GM03348 (cell line): Measurements from ENCODE around the gene LIF.
"Not testable (repeated sequence)": the region's sequence is repeated elsewhere in the genome, so short reads cannot be mapped to it uniquely, and the experiment has no call there.

Experiments used
- DNase-seq: peaks from one replicate; pipeline ENCODE4 v3.0.0; 2012; ENCODE audit warnings: low spot score

LIF gene

DNA sequence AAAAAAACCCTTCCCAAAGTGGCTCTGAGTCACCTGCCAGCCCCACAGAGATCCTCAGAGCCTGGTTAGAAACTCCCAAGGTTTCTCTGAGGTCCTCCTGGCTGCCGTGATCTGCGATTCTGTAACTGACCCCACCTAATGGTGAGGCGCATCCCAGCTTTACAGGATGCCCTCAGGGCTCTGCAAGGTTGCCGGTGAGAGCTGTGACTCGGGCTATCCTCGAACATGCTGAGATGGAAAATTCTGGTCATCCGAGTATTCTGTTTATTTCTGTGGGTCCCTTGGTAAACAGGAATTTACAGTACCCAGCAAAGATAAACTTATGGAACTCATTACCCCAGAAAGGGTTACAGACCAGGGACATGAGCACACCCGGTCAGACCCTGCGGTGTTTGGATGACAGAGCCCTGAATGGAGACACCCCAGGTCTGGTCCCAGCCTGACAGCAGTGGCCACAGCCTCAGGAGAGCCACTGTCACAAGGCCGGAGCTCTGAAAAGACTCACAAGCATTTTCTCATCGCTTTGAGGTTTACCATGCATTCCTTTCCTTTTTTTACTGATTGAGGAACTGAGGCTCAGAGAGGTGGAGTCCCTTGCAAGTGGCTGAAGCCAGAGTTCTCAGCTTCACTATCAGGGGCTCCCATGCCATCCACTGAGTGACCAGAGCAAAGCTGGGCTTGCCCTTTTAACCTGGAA is 22.2 kb downstream of the LIF start:
- no peak for DNase-seq

DNA sequence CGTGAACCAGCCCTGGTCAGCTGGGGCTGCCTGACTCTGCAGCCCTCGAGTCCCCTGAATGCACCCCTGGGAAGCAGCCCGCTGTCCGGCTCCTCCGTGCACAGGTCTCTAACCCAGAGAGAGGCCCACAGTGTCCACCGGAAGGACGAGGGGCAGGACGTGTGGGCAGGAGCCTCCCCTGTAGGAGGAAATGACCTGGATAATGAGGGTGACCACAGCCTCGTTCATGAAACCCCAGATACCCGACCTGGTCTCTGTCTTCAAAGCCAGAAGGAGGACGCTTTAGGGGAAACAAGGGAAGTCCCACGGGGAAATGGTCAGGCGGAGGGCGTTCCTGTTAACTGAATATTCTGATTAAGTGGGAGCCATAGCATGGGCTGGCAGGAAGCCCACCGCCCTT is 23.3 kb downstream of the LIF start:
- DNase-seq: no peak

DNA sequence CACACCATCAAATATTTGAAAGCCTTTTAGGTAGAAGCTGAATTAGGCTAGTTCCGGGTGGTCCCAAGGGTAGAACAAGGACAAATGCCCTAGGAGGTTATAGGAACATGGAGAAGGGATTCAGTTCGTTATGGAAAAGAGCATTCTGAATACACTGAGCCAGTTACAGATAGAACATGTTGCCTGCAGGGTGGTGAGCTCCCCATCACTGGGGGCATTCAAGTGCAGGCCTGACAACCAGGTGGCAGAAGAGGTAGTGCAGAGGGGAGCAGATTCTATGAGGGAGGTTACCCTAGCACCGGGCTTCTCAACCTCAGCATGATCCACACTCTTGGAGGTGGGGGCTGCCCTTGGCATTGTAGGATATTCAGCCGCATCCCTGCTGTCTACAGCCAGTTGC is 24.2 kb downstream of the LIF start:
- DNase-seq: no peak

DNA sequence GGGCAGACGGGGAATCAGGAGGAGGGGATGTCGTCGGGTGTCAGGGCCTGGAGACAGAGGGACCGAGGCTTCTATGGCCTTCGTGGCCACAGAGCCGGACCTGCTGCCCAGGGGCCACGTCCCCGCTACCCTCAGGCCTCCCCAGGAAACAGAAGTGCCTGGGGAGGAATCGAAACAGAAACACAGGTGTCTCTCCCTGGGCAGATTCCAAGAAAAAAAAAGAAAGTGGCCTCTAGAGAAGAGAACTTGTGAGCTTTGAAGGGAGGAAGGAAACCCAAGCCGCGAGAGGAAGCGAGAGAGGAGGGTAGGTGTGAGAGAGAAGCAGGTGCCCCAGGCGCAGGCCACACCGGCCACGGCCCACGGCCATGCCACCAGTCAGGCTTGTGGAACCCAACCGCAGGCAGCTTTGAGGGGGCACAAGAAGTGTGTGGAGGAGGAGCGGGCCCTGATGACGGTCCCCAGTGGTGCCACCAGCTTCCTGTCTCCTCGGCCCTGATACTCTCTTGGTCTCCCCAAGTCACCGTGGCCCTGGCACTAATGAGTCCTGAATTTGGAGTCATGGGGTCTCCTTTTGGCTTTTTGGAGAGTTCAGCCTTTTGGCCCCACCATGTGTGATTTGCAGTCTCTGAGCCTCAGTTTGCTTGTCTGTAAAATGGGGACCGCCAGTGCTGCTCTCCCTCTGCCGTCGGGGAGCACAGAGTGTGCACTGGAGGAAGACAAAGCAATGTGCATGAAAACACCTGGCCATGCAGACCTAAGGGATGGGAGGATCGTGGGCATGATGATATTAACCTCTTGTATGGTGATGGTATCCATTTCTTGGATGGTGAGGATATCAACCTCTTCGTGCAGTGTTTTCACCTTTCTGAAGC is 25.2 kb downstream of the LIF start:
- DNase-seq: no peak

DNA sequence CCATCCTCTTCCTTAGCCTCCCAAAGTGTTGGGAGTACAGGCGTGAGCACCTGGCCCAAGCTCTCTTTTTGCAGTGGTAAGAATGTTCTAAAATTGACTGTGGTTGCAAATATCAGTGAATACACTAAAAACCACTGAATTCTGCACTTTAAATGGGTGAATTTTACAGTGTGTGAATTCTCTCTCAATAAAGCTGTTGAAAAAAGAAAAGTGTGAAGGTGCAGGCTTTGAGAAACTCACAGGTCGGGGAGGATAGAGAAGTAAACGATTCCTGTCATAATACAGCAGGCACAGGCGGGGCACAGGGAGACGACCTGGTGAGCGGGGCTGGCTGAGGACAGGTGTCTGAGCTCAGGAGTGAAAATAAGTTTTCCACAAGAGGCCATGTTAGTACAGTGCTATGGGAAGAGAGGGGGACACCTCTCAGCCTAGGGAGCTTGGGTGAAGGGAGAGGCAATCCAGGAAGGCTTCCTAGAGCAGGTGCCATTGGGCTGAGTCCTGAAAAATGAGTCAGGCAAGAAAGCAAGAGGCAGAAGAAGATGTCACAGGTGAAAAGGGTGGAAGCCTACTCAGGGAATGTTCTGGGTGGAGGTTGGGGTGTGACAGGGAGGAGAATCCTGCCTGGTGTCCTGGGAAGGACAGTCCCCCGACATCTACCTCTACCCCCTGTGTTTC is 26.1 kb downstream of the LIF start:
- DNase-seq: no peak

DNA sequence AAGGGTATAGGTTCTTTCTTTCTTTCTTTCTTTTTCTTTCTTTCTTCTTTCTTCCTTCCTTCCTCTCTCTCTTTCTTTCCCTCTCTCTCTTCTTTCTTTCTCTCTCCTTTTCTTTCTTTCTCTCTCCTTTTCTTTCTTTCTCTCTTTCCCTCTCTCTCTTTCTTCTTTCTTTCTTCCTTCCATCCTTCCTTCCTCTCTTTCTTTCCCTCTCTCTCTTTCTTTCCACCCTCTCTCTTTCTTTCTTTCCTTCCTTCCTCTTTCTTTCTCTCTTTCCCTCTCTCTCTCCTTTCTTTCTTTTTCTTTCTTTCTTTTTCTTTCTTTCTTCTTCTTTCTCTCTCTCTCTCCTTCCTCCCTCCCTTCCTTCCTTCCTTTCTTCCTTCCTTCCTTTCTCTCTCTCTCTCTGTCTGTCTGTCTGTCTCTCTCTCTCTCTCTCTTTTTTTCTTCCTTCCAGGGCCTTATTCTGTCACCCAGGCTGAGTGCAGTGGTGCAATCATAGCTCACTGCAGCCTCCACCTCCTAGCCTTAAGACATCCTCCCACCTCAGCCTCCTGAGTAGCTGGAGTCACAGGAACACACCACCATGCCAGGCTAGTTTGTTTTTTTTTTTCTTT is 26.8 kb downstream of the LIF start:
- DNase-seq: no peak

DNA sequence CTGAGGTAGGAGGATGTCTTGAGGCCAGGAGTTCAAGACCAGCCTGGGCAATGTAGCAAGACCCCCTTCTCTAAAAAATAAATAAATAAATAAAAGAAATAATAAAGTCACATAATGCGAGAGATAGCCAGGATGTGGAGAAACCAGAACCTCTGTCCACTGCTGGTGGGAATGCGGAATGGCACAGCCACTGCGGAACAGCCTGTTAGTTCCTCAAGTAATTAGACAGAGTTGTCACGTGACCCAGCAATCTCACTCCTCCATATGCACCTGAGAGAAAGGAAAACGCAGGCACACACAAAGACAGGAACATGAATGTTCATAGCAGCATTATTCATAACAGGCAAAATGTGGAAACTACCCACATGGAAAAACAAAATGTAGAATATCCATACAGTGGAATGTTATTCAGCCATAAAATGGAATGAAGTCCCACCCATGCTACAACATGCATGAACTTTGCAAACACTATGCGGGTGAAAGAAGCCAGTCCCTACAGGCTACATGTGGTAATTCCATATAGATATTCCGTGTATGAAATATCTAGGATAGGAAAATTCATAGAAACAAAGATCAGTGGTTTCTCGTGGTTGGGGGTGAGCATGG is 27.4 kb downstream of the LIF start:
- no peak for DNase-seq

DNA sequence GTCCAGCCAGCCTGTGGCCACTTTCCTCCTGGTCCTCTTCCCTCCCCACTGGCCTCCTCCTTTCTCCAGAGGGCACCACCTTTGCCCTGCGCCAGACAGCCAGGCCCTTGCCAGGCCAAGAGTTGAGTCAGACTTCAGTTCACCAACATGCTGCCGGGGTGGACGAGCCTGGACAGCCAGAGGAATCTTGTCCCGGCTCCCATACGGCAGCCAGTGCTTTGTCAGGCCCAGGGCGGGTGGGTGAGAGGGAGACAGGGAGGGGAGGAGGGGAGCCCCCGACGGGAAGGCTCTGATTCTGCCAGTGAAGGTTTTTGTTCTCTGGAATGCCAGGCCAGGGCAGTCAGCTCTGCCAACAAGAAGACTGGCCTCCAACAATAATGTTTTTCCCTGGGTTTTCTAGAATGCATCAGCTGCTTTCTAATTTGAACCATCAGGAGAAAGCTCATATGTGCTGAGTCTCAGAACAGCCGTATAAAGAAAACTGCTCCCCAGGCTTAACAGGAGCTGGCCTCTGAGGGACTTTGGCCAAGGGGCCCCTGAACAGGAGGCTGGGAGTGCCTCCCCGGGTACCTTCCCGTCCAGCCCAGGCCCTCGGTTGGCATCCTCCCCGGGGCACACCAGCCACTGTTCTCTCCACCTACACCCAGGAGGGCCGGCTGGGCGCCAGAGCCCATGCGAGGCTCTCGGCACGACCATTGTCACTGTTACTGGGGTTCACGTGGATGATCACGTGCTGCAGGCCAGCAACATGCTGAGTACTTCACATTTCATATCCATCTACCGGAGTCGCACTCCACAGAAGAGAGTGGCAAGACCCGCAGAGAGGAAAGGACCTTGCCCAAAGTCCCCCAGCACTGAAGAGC is 28.6 kb downstream of the LIF start:
- DNase-seq: peak; percentile 58

DNA sequence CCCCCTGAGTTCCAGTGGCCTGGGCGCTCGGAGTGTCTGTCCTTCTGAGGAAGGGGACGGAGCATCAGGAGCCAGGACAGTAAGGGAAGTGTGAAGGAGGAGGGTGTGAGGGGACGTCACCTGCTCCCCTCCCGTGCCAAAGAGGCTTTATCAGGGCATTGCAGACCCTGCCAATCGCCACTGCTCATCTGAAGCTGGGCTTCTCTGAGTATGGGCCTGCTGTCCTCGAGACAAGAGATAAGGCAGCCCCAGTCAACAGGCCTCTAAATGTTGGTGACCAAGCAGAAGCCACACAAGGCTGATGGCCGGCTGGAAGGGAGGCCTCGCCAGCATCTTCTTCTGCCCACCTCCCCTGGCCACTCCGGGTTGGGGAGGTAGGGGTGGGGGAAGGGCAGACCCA is 29.8 kb downstream of the LIF start:
- DNase-seq: no peak

DNA sequence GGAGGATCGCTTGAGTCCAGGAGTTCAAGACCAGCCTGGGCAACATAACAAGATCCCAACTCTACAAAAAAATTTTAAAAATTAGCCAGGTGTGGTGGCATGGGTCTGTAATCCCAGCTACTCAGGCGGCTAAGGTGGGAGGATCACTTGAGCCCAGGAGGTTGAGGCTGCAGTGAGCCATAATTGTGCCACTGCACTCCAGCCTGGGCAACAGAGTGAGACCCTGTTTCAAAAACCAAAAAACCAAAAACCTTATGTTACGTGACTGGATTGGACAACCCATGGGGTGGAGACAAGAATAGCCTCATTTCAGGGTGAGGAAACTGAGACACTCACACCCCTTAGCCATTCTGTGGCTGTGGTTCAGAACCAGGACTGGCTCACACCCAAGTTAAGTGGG is 30.3 kb downstream of the LIF start:
- not testable (repeated sequence) for DNase-seq

DNA sequence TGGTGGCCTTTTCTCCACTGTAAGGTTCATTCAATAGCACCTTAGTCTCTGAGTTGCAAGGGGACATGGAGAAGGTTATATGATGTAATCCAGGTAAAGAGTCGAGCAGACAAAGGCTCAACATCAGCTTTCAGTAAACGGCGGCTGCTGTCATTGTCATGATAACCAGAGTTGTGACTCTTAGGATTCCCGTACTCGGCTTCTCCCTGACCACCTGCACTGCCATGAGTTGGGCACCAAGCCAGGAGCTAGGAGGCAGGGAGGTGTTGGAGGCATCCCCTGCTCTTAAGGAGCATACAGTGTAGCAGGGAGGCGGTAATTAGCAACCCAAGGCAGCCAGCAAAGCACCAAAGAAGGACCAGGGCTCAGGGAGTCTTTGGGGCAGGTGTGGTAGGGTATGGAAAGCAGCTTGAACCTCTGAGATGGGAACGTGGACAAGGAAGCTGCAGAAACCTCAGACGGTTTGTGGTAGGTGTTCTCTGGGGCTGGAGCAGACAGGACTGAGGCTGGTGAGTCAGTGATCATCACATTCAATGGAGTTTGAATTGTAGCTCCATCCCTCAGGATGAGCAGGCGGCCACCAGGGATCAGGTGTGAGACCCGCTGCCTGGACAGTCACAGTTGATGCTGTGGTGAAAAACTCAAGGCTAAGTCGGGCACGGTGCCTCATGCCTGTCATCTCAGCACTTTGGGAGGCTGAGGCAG is 31.7 kb downstream of the LIF start:
- DNase-seq: no peak

DNA sequence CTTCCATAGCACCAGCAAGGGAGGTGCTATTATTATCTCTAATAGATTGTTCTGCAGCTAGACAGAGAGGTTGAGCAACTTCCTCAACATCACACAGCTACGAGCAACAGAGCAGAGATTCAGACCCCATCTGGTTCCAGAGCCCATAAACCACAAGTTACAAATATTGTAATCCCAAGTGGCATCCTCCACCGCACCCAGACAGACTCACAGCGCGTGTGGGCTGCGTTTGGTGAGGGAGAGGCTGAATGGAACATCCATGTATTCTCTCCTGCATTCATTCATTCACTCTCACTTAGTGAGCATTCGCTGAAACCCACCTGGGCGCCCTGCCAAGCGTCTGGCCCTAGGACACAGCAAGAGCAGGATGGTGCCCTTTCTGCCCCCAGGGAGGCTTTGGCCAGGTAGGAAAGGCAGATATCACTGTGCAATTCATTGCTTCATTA is 33.5 kb downstream of the LIF start:
- peak; percentile 86 for DNase-seq

DNA sequence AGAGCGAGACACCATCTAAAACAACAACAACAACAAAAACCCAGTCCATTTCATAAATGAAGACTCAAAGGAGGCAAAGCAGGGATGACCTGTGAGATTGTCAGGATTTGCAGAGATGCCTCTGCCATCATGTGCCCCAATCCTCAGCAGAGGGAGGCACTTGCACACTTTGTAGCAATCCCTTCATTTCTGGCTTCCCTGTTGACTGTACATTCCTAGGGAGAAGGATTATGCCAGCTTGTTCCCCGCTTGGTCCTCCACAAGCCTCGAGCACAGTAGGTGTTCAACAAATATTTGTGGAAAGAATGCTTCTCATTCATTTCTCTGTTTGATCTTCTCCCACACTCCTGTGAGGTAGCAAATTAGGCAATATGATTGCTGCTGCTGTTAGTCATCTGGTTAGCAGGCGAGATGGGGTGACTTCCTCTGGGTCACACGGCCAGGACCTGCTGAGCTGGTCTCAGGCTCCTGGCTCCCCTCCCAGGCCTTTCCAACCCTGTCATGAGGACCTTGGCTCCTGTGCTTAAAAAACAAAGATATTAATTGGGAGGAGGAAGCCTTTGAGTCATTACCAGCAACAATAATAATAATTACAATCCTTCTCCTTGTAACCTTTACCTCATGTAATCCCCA is 34.1 kb downstream of the LIF start:
- peak; percentile 83 for DNase-seq

DNA sequence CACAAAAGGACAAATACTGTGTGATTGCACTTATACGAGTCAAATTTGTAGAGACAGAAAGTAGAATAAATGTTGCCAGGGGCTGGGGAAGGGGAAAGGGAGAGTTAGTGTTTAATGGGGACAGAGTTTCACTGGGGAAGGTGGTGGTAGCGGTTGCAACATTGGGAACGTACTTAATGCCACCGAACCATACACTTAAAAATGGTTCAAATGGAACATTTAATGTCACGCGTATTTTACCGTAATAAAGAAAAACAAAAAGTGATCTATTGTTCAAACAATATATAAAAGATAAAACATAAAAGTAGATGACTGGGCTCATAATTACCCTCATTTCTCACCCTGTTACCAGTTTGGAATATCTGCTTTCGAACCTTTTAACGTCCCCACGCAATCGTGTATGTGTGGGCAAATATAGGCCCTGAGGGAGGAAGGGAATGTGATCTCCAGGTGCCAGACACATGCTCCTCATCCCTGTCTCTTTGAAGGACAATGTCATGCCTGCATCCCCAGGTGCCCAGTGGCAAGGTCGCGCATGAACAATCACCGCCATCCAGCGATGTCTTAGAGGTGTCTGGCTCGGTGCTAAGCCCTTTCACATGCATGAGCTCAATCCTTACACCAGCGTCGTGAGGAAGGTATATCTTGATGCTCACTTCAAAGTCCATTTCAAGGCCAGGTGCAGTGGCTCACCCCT is 35.3 kb downstream of the LIF start:
- no peak for DNase-seq

DNA sequence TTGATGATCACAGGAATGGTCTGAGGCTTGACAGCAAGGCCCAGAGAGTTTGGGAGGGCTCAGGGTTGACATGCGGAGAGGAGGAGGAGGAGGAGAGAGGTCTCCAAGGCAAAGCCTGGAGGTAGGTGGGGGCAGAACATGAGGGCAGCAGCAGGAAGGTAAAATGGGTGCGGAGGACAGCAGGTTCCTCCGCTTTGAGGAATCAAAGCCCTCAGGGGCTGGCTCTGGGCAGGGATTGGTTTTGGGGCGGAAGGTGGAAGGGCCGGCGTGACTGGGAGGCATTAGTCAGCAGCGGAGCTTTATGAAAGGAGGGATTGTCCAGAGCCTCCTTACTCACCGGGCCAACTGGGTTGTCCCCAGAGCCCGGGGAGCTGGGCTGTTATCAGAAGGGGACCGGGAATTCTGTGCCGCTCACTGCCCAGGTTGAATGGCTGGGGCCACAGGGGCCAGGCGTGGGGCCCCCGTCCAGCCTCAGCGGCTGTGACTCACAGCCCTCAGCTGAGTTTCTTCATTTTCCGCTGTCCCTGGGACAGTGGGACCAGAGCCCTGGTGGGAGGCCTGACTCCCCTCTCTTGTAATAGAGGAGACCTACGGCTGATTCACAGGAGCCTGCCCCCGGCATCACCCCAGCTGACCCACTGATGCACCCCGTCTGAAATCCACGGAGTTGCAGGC is 36.2 kb downstream of the LIF start:
- DNase-seq: no peak

DNA sequence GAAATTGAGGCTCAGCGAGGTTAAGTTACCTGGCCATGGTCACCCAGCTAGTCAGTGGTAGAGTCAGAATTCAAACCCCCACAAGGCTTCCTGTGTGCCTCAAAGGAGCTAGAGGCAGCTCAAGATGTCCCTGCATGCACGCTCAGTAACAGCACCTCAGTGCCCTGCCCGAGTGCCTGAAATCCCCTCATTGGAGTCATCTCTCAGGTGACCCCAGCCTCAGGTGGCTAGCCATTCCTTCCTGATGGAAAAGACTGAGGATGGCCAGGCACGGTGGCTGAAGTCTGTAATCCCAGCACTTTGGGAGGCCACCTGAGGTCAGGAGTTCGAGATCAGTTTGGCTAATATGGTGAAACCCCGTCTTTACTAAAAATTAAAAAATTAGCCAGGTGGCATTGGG is 36.9 kb downstream of the LIF start:
- DNase-seq: no peak

DNA sequence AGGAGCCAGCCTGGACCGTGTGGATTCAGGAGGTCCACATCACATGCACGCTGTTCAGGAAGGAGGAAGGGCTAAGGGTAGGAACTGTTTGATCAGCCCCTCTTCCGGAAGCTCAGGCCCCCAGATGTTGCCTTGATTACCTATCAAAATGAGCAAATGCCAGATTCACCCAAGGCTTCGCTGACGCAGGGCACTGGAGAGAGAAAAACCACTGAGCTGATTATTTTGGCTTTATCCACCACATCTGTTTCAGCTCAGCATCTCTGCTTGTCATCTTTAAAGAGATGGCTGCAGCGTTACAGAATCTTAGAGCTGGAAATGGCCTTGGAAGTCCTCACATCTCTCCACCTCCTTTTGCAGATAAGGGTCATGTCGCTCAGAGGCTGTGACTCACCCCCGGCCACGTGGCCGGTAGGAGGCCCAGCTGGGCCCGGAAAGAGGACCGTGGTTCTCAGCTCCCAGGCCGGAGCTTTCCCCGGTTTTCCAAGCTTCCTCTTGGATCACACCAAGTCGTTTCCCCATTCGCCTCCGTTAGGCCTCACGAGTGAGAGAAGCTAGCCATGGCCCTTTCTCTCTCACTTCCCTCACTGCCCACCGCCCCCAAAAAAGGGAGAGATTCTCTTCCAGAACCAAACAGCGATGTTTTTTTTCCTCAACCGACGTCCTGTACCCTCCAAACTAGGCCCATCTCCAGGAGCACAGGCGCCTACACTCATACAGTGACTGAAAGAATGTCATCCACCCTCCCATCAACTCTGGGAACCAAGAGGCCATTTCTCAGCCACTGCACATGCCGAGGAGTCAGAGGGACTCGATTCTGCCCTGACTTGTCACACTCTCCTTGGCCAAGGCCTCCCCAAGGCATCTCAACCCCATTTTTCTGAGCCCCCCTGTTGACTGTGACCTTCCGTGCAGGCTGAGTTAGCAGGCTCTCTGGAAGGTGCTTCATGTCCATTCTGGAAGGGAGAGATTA is 37.6 kb downstream of the LIF start:
- DNase-seq: peak; percentile 79

DNA sequence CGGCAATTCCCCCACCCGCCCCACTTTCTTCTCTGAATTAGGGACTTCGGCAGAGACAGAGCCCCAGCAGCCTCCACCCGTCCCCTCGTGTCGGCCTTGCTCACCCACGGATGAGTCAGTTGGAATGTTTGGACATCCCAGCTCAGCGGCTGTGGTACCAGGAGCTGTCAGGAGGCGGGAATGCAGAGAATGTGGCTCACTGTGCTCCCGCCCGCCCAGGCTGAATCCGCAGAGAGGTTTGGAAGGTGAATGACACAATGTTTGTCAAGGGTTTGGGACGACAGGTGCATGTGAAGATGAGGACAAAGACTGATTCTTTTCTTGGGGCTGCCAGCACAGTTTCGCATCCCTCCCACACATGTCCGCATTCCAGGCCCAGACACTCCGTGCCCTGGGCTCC is 39.6 kb downstream of the LIF start:
- DNase-seq: peak; percentile 94
